Activated effector memory CD4-positive, alpha-beta T cell treated with Interleukin-2 at 50 U/mL for 16 hours (primary cell): ENCODE data around the gene AFAP1.

ENCODE experiments used
- DNase-seq: peaks from one replicate; pipeline ENCODE4 v3.0.0-alpha.2; 2020

AFAP1 gene

DNA sequence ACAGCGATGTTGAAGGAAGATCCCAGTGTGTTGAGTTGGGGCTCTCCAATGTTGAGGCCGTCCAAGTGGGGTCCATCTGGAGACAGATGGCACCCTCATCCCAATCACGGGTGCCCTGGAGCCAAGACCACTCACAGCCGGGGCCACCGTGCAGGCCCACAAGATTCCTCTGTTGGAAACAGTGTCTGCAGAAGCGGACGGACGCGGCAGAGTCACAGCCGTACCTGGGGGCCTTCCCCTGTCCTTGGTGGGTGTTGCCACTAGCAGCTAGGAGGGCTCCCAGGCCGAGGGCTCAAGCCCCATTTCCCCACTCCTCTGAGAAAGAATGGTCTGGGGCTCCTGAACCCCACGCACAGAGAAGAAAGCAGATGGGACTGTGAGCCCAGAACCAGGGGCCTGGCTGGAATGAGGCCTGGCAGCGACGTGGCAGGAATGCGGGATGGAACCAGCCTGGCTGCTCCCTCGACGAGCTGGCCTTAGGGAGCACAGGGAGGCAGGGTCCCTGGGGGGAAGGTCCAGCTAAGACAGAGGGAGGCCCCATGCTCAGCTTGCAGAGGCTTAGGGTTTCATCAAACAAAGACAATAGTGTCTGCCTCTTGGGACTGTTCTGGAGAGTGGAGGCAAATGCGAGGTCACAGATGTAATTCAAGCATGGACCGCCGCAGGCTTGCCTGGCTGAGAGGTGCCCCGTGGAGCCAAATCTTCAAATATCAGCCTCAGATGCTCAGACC lies 228.9 kb downstream of the AFAP1 start:
- no peak for DNase-seq

DNA sequence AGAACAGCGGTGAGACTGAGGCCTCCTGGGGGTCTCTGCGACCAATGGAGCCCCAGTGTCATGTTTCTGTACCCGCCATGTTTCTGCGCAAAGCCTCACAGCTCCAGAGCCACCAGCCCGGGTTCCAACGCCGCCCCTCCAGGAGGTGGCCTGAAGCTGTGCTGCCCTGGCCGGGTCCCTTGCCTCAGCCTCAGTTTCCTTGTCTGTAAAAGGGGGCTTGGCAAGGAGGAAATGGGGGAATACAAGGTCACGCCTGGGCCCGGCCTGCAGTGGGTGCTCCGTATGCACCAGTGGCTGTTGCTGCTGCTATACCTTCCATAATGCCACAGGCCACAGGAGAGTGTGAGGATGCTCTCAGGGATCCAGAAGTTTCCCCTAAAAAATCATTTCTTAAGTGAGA lies 229.5 kb downstream of the AFAP1 start:
- no peak for DNase-seq

DNA sequence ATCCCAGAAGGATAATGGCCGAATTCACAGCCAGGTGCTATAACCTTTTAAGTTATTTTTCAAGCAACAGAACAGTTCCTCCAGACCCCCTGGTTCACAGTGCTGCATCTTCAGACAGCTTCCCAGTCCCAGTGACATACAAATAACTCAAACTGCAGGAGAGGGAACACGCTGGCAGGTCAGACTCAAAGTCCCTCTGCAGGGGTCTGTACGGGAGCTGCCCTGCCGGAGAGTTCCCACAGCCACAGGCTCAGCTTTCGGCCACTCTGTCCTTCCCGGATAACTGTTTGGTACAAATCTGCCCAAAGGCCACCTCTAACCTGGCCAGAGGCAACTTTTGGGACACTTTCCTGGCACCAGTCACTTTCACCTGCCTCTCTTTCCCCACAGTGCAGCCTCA lies 230.2 kb downstream of the AFAP1 start:
- no peak for DNase-seq

DNA sequence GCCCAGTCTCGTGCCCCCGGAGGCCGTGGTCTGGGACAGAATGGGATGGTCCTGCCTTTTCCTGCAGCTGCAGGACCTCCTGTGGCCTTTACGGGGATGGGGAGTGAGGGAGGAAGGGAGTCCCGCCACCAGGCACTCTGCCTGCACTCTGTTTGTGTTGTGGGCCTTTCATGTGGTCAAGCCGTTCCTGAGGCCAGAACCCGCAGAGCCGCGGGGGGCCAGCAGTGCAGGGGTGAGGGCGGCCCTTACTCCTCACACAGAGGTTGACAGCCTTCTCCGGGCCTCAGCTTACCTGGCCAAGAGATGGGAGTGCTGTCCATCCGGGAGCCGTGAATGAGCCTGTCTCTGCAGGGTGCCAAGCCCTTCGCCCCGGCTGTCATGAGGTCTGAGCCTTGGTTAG lies 230.7 kb downstream of the AFAP1 start:
- DNase-seq = no peak
